ENCODE results near the gene ADAM19.

Gene ADAM19

GRCh38 chr5:157481265-157481664, 94.3 kb downstream of the ADAM19 start:
- no peak for DNase-seq

DNA sequence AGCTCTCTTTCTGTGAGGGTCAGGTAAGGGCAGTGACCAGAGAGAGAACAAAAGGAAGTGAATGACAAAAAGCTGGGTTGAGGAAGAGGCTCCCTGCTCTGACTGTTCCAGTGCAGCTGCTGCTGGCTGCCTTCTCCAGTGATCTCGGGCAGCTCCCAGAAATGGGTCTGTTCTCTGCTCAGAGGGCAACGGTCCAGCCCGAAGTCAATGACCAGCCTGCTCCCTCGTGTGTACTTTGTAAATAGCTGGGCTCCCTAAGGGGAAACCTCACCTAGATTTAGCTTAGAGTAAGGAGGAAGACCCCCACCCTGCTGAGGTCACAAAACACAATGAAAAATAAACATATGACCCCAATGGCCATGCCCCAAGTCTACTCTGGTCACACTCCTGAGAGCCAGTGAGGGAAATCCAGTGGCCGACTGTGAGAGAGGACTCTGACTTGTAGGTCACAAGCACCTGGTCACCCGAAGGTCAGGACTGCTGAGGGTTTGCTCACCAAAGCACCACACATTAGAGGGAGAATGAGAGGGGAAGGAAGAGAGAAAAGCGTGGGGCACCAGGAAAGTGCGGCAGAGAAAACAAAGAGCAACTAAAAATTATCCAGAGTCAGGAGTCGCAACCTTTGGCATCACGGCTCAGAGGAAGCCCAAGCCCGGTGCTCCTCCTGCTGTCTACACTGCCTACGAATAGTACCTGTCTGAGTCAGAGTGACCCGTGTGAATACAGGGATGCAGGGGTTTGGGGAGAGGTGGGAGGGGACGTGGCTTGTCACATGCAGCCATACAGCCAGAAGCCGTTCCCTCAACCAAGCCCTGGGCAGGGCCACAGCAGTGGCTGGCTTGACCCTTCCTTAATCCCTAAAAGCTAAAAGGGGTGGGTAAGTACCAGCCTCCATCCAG, 95.7 kb downstream of the ADAM19 start:
- DNase-seq: no peak

DNA sequence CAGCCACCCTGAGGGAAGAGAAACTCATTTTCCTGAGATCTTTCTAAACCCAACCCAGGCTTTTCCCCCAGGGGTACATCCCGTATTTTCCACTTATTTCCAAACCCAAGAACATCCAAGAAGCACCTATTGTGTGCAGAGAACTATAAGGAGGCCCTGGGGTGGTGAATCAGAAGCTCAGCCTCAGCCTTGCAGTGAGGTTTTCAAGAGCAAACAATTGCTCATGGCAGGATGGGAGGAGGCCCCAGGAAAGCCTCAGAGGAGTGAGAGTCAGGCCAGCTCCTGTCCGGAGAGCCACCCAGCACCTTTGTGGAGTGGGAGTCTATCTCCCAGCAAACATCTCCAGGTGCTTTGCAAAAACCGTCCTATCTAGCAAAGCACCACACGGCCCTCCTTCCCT, 96.4 kb downstream of the ADAM19 start:
- no peak for DNase-seq

DNA sequence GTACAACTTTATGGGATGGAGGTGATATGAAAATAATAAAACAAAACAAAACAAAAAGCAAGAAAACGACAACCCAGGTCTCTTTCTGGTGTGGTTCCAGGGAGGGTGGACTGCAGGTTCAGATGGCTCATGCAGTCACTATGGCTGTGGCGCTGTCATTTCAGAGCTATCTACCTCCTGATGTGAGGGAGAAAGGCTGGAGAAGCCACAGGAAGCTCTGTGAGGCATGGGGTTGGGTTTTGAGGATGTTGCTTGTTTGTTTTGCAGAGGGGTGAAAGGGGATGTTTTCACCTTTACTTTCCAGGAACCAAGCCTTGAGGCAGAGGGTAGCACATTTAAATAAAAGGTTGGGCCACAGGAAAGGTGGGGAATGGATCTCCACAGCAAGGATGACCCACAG, 96.8 kb downstream of the ADAM19 start:
- DNase-seq: no peak

- DNase-seq: no peak
Measured at GRCh38 chr5:157477814-157478494, 97.6 kb downstream of the ADAM19 start.

DNA sequence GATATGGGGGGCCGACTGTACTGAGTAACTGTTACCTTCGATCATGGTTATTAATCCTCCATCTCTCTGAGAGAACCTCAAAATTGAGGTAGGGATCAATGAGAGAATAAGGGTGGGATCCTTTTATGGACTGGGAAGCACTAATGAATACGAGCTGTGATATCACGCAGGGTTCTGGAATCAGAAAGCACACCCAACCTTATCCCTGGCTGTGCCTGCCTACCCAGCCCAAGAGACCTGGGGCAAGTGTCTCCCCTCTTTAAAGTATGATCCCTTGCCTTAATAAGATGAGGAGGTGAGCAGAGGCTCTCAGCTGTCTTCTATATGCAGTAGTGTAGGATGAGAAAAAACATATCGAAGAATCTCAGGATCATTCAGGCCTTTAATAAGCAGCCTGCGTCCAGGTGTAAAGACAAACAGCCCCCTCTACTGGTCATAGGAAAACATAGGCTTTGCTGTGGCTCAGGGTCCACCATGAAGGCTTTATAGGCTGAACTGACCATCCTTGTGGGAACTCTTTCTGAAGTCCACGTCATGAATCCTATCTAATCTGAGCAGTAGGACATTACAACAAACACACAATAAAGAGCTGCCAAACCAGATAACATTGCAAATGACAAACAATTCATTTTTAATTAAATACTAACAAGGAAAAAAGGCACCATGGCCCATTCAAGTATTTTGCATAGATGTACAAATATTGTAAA, 98.7 kb downstream of the ADAM19 start:
- no peak for DNase-seq

DNA sequence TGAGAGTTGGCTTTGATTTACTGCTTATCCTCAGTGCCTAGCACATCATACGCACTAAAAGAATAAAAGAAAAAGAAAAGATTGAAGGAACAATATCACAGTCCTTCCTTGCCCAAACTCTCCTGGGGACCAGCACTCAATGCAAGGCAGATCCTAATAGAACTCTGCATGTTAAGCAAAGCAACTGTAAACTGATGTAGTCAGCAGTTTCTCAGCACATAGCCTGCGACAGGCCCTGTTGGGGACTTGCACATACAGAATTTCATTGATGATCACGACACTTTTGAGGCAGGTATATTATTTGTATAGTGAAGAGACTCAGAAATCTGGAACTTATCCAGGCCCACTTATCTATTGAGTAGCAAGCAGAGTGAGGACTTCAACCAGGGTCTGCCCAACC, 100.1 kb downstream of the ADAM19 start:
- no peak for DNase-seq

- DNase-seq: peak; percentile 3
Measured at GRCh38 chr5:157473383-157474320, 101.9 kb downstream of the ADAM19 start.

DNA sequence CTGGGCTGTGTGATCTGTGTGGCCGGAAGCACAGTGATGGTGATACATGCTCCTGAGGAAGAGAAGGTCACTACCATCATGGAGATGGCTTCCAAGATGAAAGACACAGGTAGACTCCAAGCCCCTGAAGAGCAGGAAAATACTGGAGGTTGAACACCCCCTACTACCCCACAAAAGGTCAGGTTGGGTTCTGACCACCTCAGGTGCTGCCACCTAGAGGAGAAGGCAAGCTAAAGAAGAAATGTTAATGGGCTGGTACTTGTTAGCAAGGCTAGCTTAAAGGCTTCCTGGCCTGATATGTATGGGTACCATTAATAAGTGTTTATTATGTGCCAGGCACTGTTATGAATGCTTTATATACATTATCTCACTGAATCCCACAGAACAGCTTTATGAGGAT, 103.9 kb downstream of the ADAM19 start:
- DNase-seq: no peak

GRCh38 chr5:157470631-157471030, 104.9 kb downstream of the ADAM19 start:
- DNase-seq: no peak

DNA sequence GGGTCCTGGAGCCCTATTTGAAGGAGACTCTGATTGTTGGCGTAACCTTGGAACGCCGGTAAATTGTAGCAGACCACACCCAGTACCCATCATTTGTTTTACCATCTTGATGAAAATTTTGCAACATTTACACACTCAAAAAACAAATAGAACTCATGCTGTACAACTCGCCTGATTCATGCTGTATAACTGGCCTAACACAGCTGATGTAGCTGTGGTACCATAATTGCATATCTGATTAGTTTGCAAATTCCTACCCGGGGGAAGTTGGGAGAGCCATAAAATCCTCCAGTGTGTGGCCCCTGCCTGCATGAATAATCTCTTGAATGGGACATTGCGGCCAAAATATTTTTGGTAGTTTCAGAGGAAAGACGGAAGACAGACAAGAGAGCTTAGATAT, 105.9 kb downstream of the ADAM19 start:
- no peak for DNase-seq

- DNase-seq: no peak
Measured at GRCh38 chr5:157469073-157469472, 106.5 kb downstream of the ADAM19 start.

DNA sequence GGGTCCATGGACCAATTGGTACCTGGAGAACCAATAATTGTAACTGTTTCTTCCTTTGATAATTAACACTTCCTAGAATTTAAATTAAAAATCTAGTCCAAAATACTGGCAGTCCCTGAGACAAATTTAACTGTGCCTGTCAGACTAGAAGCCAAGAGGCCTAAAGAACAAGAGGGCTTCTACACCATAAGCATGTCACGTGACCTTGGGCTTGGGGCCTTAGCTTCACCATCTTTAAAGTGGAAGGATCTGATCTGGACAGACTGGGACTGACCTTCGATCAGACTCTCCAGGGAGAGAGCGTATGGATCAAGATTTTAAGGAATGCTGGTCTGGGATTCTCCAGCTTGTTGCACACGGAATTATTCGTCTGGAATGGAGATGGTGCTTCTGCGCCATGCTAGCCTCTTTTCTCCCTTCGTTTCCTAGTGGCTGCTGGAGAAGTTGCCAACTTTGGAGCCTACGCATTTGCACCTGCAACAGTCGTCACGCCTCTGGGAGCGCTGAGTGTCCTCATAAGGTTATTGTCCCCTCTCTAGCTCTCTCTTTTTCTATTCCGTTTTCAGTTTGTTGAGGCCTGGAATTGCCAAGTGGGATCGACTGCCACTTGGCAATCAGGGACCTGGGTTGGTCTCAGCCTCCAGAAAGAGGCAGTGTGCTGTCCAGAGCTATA, 107.1 kb downstream of the ADAM19 start:
- no peak for DNase-seq

DNA sequence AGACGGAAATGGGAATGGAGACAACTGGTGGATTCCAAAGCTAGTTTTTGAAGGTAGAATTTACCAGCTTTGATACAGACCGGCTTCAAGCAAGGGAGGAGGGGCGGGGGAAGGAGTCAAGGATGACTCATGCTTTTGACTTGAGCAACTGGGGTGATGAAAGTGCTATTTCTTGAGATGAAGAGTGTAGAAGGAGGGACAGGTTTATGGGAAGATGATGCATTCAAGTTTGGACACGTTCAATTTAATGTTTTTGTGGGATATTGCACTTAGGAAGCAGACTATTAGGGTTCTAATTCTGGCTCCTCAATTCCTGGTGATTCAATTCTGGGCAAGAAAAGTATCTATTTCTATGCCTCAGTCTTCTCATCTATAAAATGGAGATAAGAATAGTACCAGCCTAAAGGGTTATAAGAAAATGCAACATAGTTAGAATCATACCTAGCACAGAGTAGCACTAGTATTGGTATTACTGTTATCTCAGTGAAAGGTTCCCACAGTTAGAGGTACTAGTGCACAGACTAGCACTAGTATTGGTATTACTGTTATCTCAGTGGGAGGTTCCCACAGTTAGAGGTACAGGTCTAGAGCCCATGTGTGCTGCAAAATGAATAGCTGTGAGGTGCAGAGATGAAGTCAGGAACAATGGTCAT, 110.9 kb downstream of the ADAM19 start:
- DNase-seq: no peak

DNA sequence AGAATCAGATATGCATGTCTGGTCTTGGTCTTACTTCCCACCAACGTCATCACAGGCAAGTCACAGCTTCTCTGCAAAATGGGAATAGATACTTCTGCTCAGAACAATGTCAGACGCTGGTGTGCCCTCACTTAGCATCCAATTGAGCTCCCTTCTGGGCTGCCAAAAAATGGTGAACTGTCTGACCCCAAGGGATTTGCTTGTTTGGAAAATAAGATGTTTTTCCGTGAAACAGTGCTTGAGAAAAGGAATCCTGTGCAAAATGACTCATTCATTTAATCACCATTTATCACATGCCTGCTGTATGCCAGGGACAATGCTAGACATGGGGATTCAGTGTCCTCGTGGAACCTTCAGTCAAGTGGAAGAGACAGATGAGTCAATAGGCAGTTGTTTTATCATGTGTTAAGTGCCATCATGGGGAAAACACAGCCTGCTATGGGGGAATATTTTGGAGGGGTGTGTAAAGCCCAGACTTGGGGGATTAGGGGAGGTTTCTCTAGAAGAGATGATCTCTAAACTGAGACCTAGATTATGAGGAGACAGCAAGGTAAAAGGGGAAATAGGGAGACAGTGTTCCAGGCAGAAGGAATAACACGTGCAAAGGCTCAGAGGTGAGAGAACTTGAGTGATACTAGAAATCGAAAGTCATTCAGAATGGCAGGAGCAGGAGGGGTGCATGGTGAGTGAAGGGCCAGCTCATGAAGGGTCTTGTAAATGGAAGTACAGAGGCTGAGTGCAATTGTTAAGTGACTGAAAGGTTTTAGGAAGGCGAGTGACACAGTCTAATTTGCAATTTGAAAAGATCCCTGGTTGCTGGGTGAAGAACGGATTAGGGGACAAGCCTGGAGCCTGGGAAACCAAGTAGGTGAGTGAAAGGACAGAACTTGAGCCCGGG, 111.7 kb downstream of the ADAM19 start:
- DNase-seq: no peak

GRCh38 chr5:157463081-157463480, 112.5 kb downstream of the ADAM19 start:
- no peak for DNase-seq

- no peak for DNase-seq
Measured at GRCh38 chr5:157460921-157461792, 114.4 kb downstream of the ADAM19 start.

DNA sequence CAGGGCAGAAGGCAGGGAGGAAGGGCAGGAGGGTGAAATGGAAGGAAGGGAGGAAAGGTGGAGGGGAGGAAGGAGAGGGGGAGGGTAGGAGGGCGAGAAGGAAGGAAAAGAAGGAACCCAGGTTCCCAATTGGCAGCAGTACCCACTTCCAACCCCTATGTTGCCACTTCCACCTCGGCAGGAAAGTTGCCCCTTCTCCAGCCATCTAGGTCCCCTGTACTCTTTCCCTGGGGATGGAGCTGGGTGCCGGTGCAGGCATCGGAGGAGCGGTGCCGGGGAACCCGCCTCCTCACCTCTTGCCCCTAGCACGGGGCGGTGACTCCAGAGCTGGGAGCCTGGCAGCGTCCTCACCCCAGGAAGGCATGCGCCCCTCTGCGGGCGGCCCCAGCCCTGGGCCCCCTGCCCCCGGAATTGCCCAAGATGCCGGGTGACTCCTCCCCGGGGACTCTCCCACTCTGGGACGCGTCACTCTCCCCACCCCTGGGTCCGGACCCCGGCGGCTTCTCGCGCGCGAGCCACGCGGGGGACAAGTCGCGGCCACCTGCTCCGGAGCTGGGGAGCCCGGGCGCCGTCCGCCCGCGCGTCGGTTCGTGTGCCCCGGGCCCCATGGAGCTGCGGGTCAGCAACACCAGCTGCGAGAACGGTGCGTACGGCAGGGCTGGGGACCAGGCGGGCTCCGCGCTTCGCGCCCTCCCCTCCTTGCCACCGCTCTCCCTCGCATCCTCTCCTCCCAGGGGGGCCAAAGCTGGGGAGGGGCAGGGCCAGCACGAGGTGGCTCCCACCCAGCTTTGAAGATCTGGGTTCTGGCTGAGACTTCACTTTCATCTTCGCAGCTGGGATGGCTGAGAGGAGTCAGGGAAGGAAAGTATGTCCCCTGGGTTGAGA, 115.6 kb downstream of the ADAM19 start, which contains the start of gene NIPAL4:
NIPAL4 (plus strand) TSS at position 499 of the 885 bp plus-strand sequence; CDS start at position 607, 108 bp downstream.
- DNase-seq: no peak
